IMR-90 (cell line): ENCODE data around the gene ROBO1.

ENCODE experiments used
- CTCF ChIP-seq: conservative IDR thresholded peaks from 2 replicates; pipeline ENCODE4 v1.5.1; 2012; ENCODE audit warnings: mild to moderate bottlenecking, low read depth, low read length, improper control_type of control experiment
- POLR2A ChIP-seq: IDR thresholded peaks from 2 replicates; pipeline ENCODE4 v1.6.1; 2012; ENCODE audit warnings: mild to moderate bottlenecking, low read depth, low read length
- RAD21 ChIP-seq: IDR thresholded peaks from 2 replicates; pipeline ENCODE4 v1.6.1; 2012; ENCODE audit warnings: low read length, improper control_type of control experiment
- RFX5 ChIP-seq: IDR thresholded peaks from 2 replicates; pipeline ENCODE4 v1.8.0; 2012; ENCODE audit warnings: low read depth, mild to moderate bottlenecking, low read length, moderate library complexity
- SMC3 ChIP-seq: fragments of 150-350 bp; IDR thresholded peaks from 2 replicates; pipeline ENCODE4 v1.6.1; 2016; ENCODE audit warnings: low read depth, mild to moderate bottlenecking, antibody characterized with exemption, low read length, moderate library complexity
- USF2 ChIP-seq: fragments of 150-350 bp; IDR thresholded peaks from 2 replicates; pipeline ENCODE4 v1.6.1; 2017; ENCODE audit warnings: mild to moderate bottlenecking, antibody characterized with exemption, low read length, low read depth

- no peak for TF ChIP-seq CTCF
- no peak for TF ChIP-seq POLR2A
- TF ChIP-seq SMC3 = no peak
- TF ChIP-seq RAD21 = no peak
- no peak for TF ChIP-seq RFX5
- TF ChIP-seq USF2 = no peak
These were observed 1016.5 kb downstream of the ROBO1 start for GRCh38 chr3:78751266-78751665.
